ENCODE measurements around the gene OR1K1.
"Not testable (repeated sequence)": the region's sequence is repeated elsewhere in the genome, so short reads cannot be mapped to it uniquely, and the experiment has no call there.

Gene OR1K1

GRCh38 chr9:122789256-122790046 lies 10.5 kb upstream of the OR1K1 start:
- H3K4me1 ChIP-seq (ENCODE audit: control insufficient read depth, insufficient read depth, low read length), result no peaks in the 10 kb centered on the region
- H3K9me3 ChIP-seq (ENCODE audit: control insufficient read depth, insufficient read depth, low read depth, low read length), result no peaks in the 10 kb centered on the region
- H3K27me3 ChIP-seq (ENCODE audit: control insufficient read depth, insufficient read depth, low read length), result no peaks in the 10 kb centered on the region
- H3K9ac ChIP-seq (ENCODE audit: low read length), result no peak overlapping the region
- no peak overlapping the region for H3K27ac ChIP-seq (ENCODE audit: low read depth, low read length)
- no peaks in the 10 kb centered on the region for H3K36me3 ChIP-seq (ENCODE audit: control insufficient read depth, insufficient read depth, low read length)
- H3K4me3 ChIP-seq (ENCODE audit: low read depth, low read length), result no peak overlapping the region

GRCh38 chr9:122791872-122792669 lies 7.9 kb upstream of the OR1K1 start:
- no peaks in the 10 kb centered on the region for H3K9me3 ChIP-seq (ENCODE audit: control insufficient read depth, insufficient read depth, low read depth, low read length)
- no peak overlapping the region for H3K27ac ChIP-seq (ENCODE audit: low read depth, low read length)
- H3K4me1 ChIP-seq (ENCODE audit: control insufficient read depth, insufficient read depth, low read length), result no peaks in the 10 kb centered on the region
- no peak overlapping the region for H3K9ac ChIP-seq (ENCODE audit: low read length)
- no peak overlapping the region for H3K4me3 ChIP-seq (ENCODE audit: low read depth, low read length)
- no peaks in the 10 kb centered on the region for H3K27me3 ChIP-seq (ENCODE audit: control insufficient read depth, insufficient read depth, low read length)
- H3K36me3 ChIP-seq (ENCODE audit: control insufficient read depth, insufficient read depth, low read length), result no peaks in the 10 kb centered on the region

GRCh38 chr9:122797316-122798063 lies 2.4 kb upstream of the OR1K1 start:
- Histone ChIP-seq H3K9me3 (ENCODE audit: control insufficient read depth, insufficient read depth, low read depth, low read length) (no peaks in the 10 kb centered on the region), H3K9ac (ENCODE audit: low read length) (no peak overlapping the region), H3K27ac (ENCODE audit: low read depth, low read length) (no peak overlapping the region), H3K36me3 (ENCODE audit: control insufficient read depth, insufficient read depth, low read length) (no peaks in the 10 kb centered on the region), H3K27me3 (ENCODE audit: control insufficient read depth, insufficient read depth, low read length) (peaks cover 2% of the 10 kb centered on the region; the same call in 1 of the 2 replicates), H3K4me3 (ENCODE audit: low read depth, low read length) (no peak overlapping the region), H3K4me1 (ENCODE audit: control insufficient read depth, insufficient read depth, low read length) (no peaks in the 10 kb centered on the region)

- Histone ChIP-seq H3K9me3 (ENCODE audit: control insufficient read depth, insufficient read depth, low read depth, low read length) (peaks cover 10% of the 10 kb centered on the region), H3K36me3 (ENCODE audit: control insufficient read depth, insufficient read depth, low read length) (no peaks in the 10 kb centered on the region), H3K4me1 (ENCODE audit: control insufficient read depth, insufficient read depth, low read length) (no peaks in the 10 kb centered on the region), H3K27me3 (ENCODE audit: control insufficient read depth, insufficient read depth, low read length) (no peaks in the 10 kb centered on the region), H3K27ac (ENCODE audit: low read depth, low read length) (no peak overlapping the region), H3K4me3 (ENCODE audit: low read depth, low read length) (no peak overlapping the region), H3K9ac (ENCODE audit: low read length) (no peak overlapping the region)
These were observed 6.7 kb downstream of the OR1K1 start for GRCh38 chr9:122806661-122807060.

GRCh38 chr9:122807271-122807900 lies 7.5 kb downstream of the OR1K1 start:
- no peak overlapping the region for H3K27ac ChIP-seq (ENCODE audit: low read depth, low read length)
- H3K4me1 ChIP-seq (ENCODE audit: control insufficient read depth, insufficient read depth, low read length), result no peaks in the 10 kb centered on the region
- H3K4me3 ChIP-seq (ENCODE audit: low read depth, low read length), result no peak overlapping the region
- no peaks in the 10 kb centered on the region for H3K27me3 ChIP-seq (ENCODE audit: control insufficient read depth, insufficient read depth, low read length)
- H3K36me3 ChIP-seq (ENCODE audit: control insufficient read depth, insufficient read depth, low read length), result no peaks in the 10 kb centered on the region
- H3K9me3 ChIP-seq (ENCODE audit: control insufficient read depth, insufficient read depth, low read depth, low read length), result peaks cover 10% of the 10 kb centered on the region
- no peak overlapping the region for H3K9ac ChIP-seq (ENCODE audit: low read length)

- peaks cover 10% of the 10 kb centered on the region for H3K9me3 ChIP-seq (ENCODE audit: control insufficient read depth, insufficient read depth, low read depth, low read length)
- no peaks in the 10 kb centered on the region for H3K36me3 ChIP-seq (ENCODE audit: control insufficient read depth, insufficient read depth, low read length)
- no peak overlapping the region for H3K27ac ChIP-seq (ENCODE audit: low read depth, low read length)
- no peaks in the 10 kb centered on the region for H3K4me1 ChIP-seq (ENCODE audit: control insufficient read depth, insufficient read depth, low read length)
- H3K4me3 ChIP-seq (ENCODE audit: low read depth, low read length), result no peak overlapping the region
- H3K27me3 ChIP-seq (ENCODE audit: control insufficient read depth, insufficient read depth, low read length), result no peaks in the 10 kb centered on the region
- no peak overlapping the region for H3K9ac ChIP-seq (ENCODE audit: low read length)
These were observed 8.2 kb downstream of the OR1K1 start for GRCh38 chr9:122808141-122808540.

- not testable (repeated sequence) for H3K27ac ChIP-seq (ENCODE audit: low read depth, low read length); H3K9ac ChIP-seq (ENCODE audit: low read length); H3K27me3 ChIP-seq (ENCODE audit: control insufficient read depth, insufficient read depth, low read length); H3K36me3 ChIP-seq (ENCODE audit: control insufficient read depth, insufficient read depth, low read length); H3K9me3 ChIP-seq (ENCODE audit: control insufficient read depth, insufficient read depth, low read depth, low read length); H3K4me3 ChIP-seq (ENCODE audit: low read depth, low read length); H3K4me1 ChIP-seq (ENCODE audit: control insufficient read depth, insufficient read depth, low read length)
These were observed 9.3 kb downstream of the OR1K1 start for GRCh38 chr9:122809261-122809660.

- Histone ChIP-seq H3K4me1 (ENCODE audit: control insufficient read depth, insufficient read depth, low read length) (no peaks in the 10 kb centered on the region), H3K4me3 (ENCODE audit: low read depth, low read length) (no peak overlapping the region), H3K27me3 (ENCODE audit: control insufficient read depth, insufficient read depth, low read length) (no peaks in the 10 kb centered on the region), H3K9ac (ENCODE audit: low read length) (no peak overlapping the region), H3K27ac (ENCODE audit: low read depth, low read length) (no peak overlapping the region), H3K36me3 (ENCODE audit: control insufficient read depth, insufficient read depth, low read length) (0 out of 2 replicates have a peak, but pooled peaks cover under 1% of the 10 kb centered on the region), H3K9me3 (ENCODE audit: control insufficient read depth, insufficient read depth, low read depth, low read length) (peaks cover 10% of the 10 kb centered on the region)
These were observed 10.5 kb downstream of the OR1K1 start for GRCh38 chr9:122810306-122810946.

- H3K27ac ChIP-seq (ENCODE audit: low read depth, low read length), result no peak overlapping the region
- no peaks in the 10 kb centered on the region for H3K4me1 ChIP-seq (ENCODE audit: control insufficient read depth, insufficient read depth, low read length)
- no peaks in the 10 kb centered on the region for H3K9me3 ChIP-seq (ENCODE audit: control insufficient read depth, insufficient read depth, low read depth, low read length)
- H3K4me3 ChIP-seq (ENCODE audit: low read depth, low read length), result no peak overlapping the region
- H3K36me3 ChIP-seq (ENCODE audit: control insufficient read depth, insufficient read depth, low read length), result peaks cover 18% of the 10 kb centered on the region
- H3K9ac ChIP-seq (ENCODE audit: low read length), result no peak overlapping the region
- H3K27me3 ChIP-seq (ENCODE audit: control insufficient read depth, insufficient read depth, low read length), result no peaks in the 10 kb centered on the region
These were observed 12.8 kb downstream of the OR1K1 start for GRCh38 chr9:122812736-122813135.

GRCh38 chr9:122814545-122814944 lies 14.6 kb downstream of the OR1K1 start:
- no peaks in the 10 kb centered on the region for H3K27me3 ChIP-seq (ENCODE audit: control insufficient read depth, insufficient read depth, low read length)
- no peak overlapping the region for H3K9ac ChIP-seq (ENCODE audit: low read length)
- peaks cover 23% of the 10 kb centered on the region for H3K36me3 ChIP-seq (ENCODE audit: control insufficient read depth, insufficient read depth, low read length)
- H3K27ac ChIP-seq (ENCODE audit: low read depth, low read length), result no peak overlapping the region
- no peaks in the 10 kb centered on the region for H3K9me3 ChIP-seq (ENCODE audit: control insufficient read depth, insufficient read depth, low read depth, low read length)
- no peak overlapping the region for H3K4me3 ChIP-seq (ENCODE audit: low read depth, low read length)
- no peaks in the 10 kb centered on the region for H3K4me1 ChIP-seq (ENCODE audit: control insufficient read depth, insufficient read depth, low read length)
